Heart left ventricle (tissue), 16 donors: ENCODE measurements around the gene OR8H1. TPM values are rescaled to one million over a fixed set of nuclear protein-coding genes. Genes with fewer than 3 reads are reported as not detected.

Experiments
- ATAC-seq, 4 donors: fragments of 200-7000 bp; cut with Tn5 transposase; one replicate each; pipeline ENCODE4 v1.9.1; 2020 to 2022; ENCODE audit warnings: moderate library complexity in 4 of 4, mild to moderate bottlenecking in 3 of 4, moderate number of reproducible peaks in 1 of 4
- DNase-seq, 5 donors: peaks; one replicate each; pipeline ENCODE4 v3.0.0-alpha.2; 2020
- H3K27ac ChIP-seq, 12 donors: fragments of 200-600 bp; sonication (generic) in 4 of 12; one replicate each; pipeline versions ENCODE4 v1.5.0 to v1.8.0; 2016 to 2022; ENCODE audit warnings: mild to moderate bottlenecking in 2 of 12
- H3K27me3 ChIP-seq, 9 donors: fragments of 200-600 bp; sonication (generic) in 2 of 9; one replicate each; pipeline versions ENCODE4 v1.5.1 to v1.8.0; 2016 to 2022; ENCODE audit warnings: mild to moderate bottlenecking in 3 of 9
- H3K36me3 ChIP-seq, 9 donors: fragments of 200-600 bp; sonication (generic) in 2 of 9; one replicate each; pipeline versions ENCODE4 v1.5.0 to v1.8.0; 2018 to 2022; ENCODE audit warnings: mild to moderate bottlenecking in 2 of 9
- H3K4me1 ChIP-seq, 12 donors: fragments of 200-600 bp; sonication (generic) in 4 of 12; one replicate each; pipeline versions ENCODE4 v1.5.0 to v1.8.0; 2016 to 2022; ENCODE audit warnings: mild to moderate bottlenecking in 3 of 12
- H3K4me3 ChIP-seq, 12 donors: fragments of 200-600 bp; sonication (generic) in 4 of 12; one replicate each; pipeline versions ENCODE4 v1.5.0 to v1.8.0; 2017 to 2022; ENCODE audit warnings: mild to moderate bottlenecking in 9 of 12, moderate library complexity in 4 of 12
- H3K9me3 ChIP-seq, 12 donors: fragments of 200-600 bp; sonication (generic) in 4 of 12; one replicate each; pipeline versions ENCODE4 v1.5.0 to v1.8.0; 2016 to 2022; ENCODE audit warnings: mild to moderate bottlenecking in 1 of 12
- POLR2A ChIP-seq, 2 donors: fragments of 450-650 bp; IDR thresholded peaks; one replicate each; pipeline ENCODE4 v1.6.1; 2017; ENCODE audit warnings: antibody characterized with exemption in 2 of 2, mild to moderate bottlenecking in 2 of 2, moderate library complexity in 2 of 2
- WGBS, 4 donors: extraction: QIAGEN DNeasy Blood & Tissue Kit in 2 of 4; methylation state at CpG; one replicate each; pipeline versions ENCODE4 v1.1.5 to v1.1.7; 2013 to 2018; 5-methylcytosine and 5-hydroxymethylcytosine counted together
- intact Hi-C, 10 donors: fragments of 100-400 bp; cut with DNase I; formaldehyde crosslinking; loops; one replicate each; pipeline versions ENCODE4 v1.11.1 to v1.14.2; 2022
- polyA plus RNA-seq, 2 donors: library from polyadenylated mRNA; stranded (reverse); fragments of 200-250 nt; gene quantifications; one replicate each; pipeline ENCODE4 v1.2.3, GENCODE V29; 2013
- total RNA-seq, 9 donors: library from RNA; depleted of rRNA in 2 of 9; stranded (reverse); fragments of >200 nt in 2 of 9; fragmentation: NEBNext Ultra II Directional in 3 of 9; extraction: Animal tissue kit (Norgen Biotek cat#: 25700) in 3 of 9; gene quantifications; one replicate each; pipeline versions ENCODE4 v1.1.0 to v1.2.4, GENCODE V29; 2016 to 2023
- TF ChIP-seq, protein P1 (sequence below), 12 donors: fragments of 200-600 bp; sonication (generic) in 4 of 12; IDR thresholded peaks; one replicate each; pipeline versions ENCODE4 v1.5.0 to v1.8.0; 2018 to 2022; ENCODE audit warnings: antibody characterized with exemption in 12 of 12, mild to moderate bottlenecking in 5 of 12
- donor health status: ischemic (EF 13 %, LVEDD 7.1; RV severe dilation, severe dysfunction).
- donor health status: healthy with polysubstance abuse.
- donor health status: DM: no; HTN: yes; CAD: no.
- donor health status: DM: no; HTN: no; CAD: no.
- donor health status: ischemic (EF 25% LVEDD 6.9; RV normal size, moderate dysfunction).
- donor health status: ischemic (EF 25% LVEDD 5.7; RV mildly dilated, moderate dysfunction).
- donor health status: healthy.
- donor health status: DM: yes; HTN: yes; CAD: no.
- donor health status: ischemic (EF 35%, LVEDD 5.7; RV mildly dilated, moderate dysfunction).
- donor health status: nonischemic (EF 11% LVEDD 7.7; RV severe dilation, severe dysfunction).
- donor health status: DM: yes; HTN: yes; CAD: no.
- donor health status: PGD.
- donor health status: ischemic (EF 29% LVEDD 5.4; RV normal size, mild dysfunction).
- donor health status: nonischemic (EF 23%, LVEDD 6.1; RV moderate dilation, normal function).

OR8H1 gene
- total and polyA plus RNA-seq, 11 donors: not detected

DNA sequence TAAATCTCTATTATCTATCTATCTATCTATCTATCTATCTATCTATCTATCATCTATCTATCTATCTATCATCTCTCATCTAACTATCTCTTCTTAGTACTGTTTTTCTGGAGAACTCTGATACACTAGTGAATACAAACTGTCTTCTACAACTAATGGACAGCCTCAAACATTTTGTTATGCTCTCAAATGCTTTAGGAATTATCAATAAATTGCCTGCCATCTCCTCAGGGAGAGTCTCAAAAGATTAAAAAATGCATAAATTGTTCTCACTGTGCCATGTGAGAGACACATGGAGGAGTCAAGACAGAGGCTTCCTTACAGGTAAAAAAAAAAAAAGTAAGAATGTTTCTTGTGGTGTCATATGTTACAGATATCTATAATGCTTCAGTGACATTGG is 22.8 kb upstream of the OR8H1 start, which contains the start of gene OR8K3:
Gene OR8K3, plus strand, starts transcription at position 301 of the 400 bp plus-strand sequence. CDS start 3,163 bp downstream, outside the sequence.
- no peaks in the 10 kb centered on the region for H3K9me3 ChIP-seq
- H3K4me3 ChIP-seq: no peak within 1 kb of the TSS
- DNase-seq (no peak), ATAC-seq (no peak)
- TF ChIP-seq, protein P1, sequence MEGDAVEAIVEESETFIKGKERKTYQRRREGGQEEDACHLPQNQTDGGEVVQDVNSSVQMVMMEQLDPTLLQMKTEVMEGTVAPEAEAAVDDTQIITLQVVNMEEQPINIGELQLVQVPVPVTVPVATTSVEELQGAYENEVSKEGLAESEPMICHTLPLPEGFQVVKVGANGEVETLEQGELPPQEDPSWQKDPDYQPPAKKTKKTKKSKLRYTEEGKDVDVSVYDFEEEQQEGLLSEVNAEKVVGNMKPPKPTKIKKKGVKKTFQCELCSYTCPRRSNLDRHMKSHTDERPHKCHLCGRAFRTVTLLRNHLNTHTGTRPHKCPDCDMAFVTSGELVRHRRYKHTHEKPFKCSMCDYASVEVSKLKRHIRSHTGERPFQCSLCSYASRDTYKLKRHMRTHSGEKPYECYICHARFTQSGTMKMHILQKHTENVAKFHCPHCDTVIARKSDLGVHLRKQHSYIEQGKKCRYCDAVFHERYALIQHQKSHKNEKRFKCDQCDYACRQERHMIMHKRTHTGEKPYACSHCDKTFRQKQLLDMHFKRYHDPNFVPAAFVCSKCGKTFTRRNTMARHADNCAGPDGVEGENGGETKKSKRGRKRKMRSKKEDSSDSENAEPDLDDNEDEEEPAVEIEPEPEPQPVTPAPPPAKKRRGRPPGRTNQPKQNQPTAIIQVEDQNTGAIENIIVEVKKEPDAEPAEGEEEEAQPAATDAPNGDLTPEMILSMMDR (IDR thresholded peaks at IDR 0.05): no peak
- no peak for TF ChIP-seq POLR2A (IDR thresholded peaks at IDR 0.05)
- no peak within 1 kb of the TSS for H3K27ac ChIP-seq
- intact Hi-C loops: no loop called here
- H3K27me3 ChIP-seq: no peaks in the 10 kb centered on the region
- no peaks in the 10 kb centered on the region for H3K4me1 ChIP-seq
- no peaks in the 10 kb centered on the region for H3K36me3 ChIP-seq

- WGBS, 4 donors: 74 to 87% (median 82%) methylated on average over 3 of the region's 3 CpGs
- Histone ChIP-seq H3K27ac (no peak overlapping the region), H3K4me3 (no peak overlapping the region), H3K4me1 (no peaks in the 10 kb centered on the region), H3K36me3 (no peaks in the 10 kb centered on the region), H3K9me3 (peaks cover 0 to 25% (median 0%) of the 10 kb centered on the region in 12 donors), H3K27me3 (no peaks in the 10 kb centered on the region)
- ATAC-seq (no peak), DNase-seq (no peak)
- no peak for TF ChIP-seq POLR2A (IDR thresholded peaks at IDR 0.05)
- TF ChIP-seq, protein P1 (IDR thresholded peaks at IDR 0.05): no peak
- intact Hi-C loops: no loop called here
Observed at GRCh38 chr11:56307836-56308235, 15.8 kb upstream of the OR8H1 start.

- H3K36me3 ChIP-seq: no peaks in the 10 kb centered on the region
- WGBS, 4 donors: 72 to 79% (median 75%) methylated on average over 4 of the region's 4 CpGs
- no peak for ATAC-seq
Observed at GRCh38 chr11:56296898-56297297, 4.8 kb upstream of the OR8H1 start.

GRCh38 chr11:56273854-56274253 is 18.2 kb downstream of the OR8H1 start, which contains the start of gene OR5T1:
TSS of gene OR5T1 (plus strand) at chr11:56274154. CDS start at chr11:56275639, 1,485 bp downstream.
- H3K27ac ChIP-seq: no peak within 1 kb of the TSS
- TF ChIP-seq, protein P1 (IDR thresholded peaks at IDR 0.05): no peak
- no peak for TF ChIP-seq POLR2A (IDR thresholded peaks at IDR 0.05)

More at GRCh38 chr11:56296898-56297297, 4.8 kb upstream of the OR8H1 start:
- H3K9me3 ChIP-seq: no peaks in the 10 kb centered on the region
- DNase-seq: no peak
- H3K4me3 ChIP-seq: no peak overlapping the region
- H3K4me1 ChIP-seq: no peaks in the 10 kb centered on the region
- no peaks in the 10 kb centered on the region for H3K27me3 ChIP-seq
- no peak overlapping the region for H3K27ac ChIP-seq
- intact Hi-C loops: no loop called here
- TF ChIP-seq POLR2A (IDR thresholded peaks at IDR 0.05): no peak
- TF ChIP-seq, protein P1 (IDR thresholded peaks at IDR 0.05): no peak

More at GRCh38 chr11:56273854-56274253, 18.2 kb downstream of the OR8H1 start, which contains the start of gene OR5T1:
- Histone ChIP-seq H3K4me1 (no peaks in the 10 kb centered on the region), H3K36me3 (no peaks in the 10 kb centered on the region), H3K27me3 (no peaks in the 10 kb centered on the region), H3K4me3 (no peak within 1 kb of the TSS), H3K9me3 (peaks cover 0 to 7% (median 0%) of the 10 kb centered on the region in 12 donors)
- no peak for DNase-seq
- intact Hi-C loops: no loop called here
- ATAC-seq: no peak
